WERI-Rb-1 (cell line): ENCODE measurements around the gene ADORA2B.

Experiments
- DNase-seq: peaks from one replicate; pipeline ENCODE4 v3.0.0-alpha.2; 2020
- H3K27ac ChIP-seq: fragments of 250-450 bp; sonication (Bioruptor Pico); 2 replicates; pipeline ENCODE4 v1.5.1; 2020; ENCODE audit warnings: mild to moderate bottlenecking, moderate library complexity
- H3K27me3 ChIP-seq: fragments of 250-450 bp; sonication (Bioruptor Pico); 2 replicates; pipeline ENCODE4 v1.5.1; 2021; ENCODE audit warnings: mild to moderate bottlenecking, low read depth, moderate library complexity; ENCODE audit not compliant: insufficient read depth, severe bottlenecking
- H3K36me3 ChIP-seq: fragments of 250-450 bp; sonication (Bioruptor Pico); 2 replicates; pipeline ENCODE4 v1.5.1; 2020; ENCODE audit warnings: mild to moderate bottlenecking, moderate library complexity
- H3K4me3 ChIP-seq: 2 replicates; pipeline ENCODE4 v1.5.1; 2011; ENCODE audit warnings: low read depth, mild to moderate bottlenecking, control low read depth, low read length
- H3K9me3 ChIP-seq: fragments of 250-450 bp; sonication (Bioruptor Pico); 2 replicates; pipeline ENCODE4 v1.5.1; 2021; ENCODE audit warnings: mild to moderate bottlenecking, moderate library complexity; ENCODE audit not compliant: severe bottlenecking
- TF ChIP-seq, protein P1 (sequence below): IDR thresholded peaks from 2 replicates; pipeline ENCODE4 v1.5.1; 2011; ENCODE audit warnings: low read depth, mild to moderate bottlenecking, control low read depth, inconsistent platforms, low read length

The ADORA2B gene

DNA sequence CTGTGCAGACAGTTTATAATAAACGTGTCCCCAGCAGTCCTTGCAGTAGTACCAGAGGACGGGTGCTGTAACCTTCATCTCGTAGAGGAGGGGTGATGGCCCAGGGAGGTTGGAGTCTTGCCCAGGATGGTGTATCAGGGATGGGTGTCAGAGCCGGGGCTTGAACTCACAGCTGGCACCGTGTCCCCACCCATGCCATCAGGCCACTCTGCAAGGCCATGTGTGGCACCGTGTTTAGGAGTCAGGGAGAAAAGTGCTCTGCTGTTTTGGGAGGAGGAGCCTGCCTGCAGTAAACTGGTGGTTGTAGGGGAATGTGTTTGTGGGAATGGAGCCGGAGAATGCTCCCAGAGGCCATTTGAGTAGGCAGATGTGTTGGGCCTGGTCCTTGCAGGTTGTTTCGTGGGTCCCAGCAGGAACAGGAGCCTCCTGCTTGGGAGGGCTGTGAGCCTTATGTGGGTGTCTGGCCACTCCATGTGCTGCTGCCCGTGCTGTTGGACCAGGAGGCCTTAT, 1.7 kb downstream of the ADORA2B start:
- Histone ChIP-seq H3K4me3 (peak overlapping the region; percentile 72), H3K27me3 (no peaks in the 10 kb centered on the region), H3K27ac (no peak overlapping the region), H3K9me3 (no peaks in the 10 kb centered on the region), H3K36me3 (no peaks in the 10 kb centered on the region)
- TF ChIP-seq, protein P1, sequence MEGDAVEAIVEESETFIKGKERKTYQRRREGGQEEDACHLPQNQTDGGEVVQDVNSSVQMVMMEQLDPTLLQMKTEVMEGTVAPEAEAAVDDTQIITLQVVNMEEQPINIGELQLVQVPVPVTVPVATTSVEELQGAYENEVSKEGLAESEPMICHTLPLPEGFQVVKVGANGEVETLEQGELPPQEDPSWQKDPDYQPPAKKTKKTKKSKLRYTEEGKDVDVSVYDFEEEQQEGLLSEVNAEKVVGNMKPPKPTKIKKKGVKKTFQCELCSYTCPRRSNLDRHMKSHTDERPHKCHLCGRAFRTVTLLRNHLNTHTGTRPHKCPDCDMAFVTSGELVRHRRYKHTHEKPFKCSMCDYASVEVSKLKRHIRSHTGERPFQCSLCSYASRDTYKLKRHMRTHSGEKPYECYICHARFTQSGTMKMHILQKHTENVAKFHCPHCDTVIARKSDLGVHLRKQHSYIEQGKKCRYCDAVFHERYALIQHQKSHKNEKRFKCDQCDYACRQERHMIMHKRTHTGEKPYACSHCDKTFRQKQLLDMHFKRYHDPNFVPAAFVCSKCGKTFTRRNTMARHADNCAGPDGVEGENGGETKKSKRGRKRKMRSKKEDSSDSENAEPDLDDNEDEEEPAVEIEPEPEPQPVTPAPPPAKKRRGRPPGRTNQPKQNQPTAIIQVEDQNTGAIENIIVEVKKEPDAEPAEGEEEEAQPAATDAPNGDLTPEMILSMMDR, result no peak
- no peak for DNase-seq

DNA sequence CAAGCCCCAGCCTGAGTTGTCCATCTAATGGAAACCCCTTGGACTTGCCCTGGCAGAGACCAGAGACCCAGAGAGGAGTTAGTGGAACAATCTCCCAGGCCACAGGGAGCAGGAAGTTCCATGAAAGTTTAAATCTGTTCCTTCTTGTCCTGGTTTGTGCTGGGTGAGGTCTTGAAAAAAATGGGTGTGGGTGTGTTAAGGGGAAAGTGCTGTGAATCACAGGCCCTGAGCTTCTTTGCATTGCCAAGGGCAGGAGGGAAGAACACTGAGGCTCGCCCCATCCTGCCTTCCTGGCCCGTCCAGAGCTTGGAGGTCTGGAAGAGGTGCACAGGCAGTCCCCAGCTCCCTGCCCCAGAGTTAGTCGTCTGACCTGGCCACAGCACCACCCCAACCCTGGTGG, 2.3 kb downstream of the ADORA2B start:
- no peaks in the 10 kb centered on the region for H3K9me3 ChIP-seq
- DNase-seq, result no peak
- H3K27ac ChIP-seq, result no peak overlapping the region
- no peak overlapping the region for H3K4me3 ChIP-seq
- TF ChIP-seq, protein P1, result no peak
- no peaks in the 10 kb centered on the region for H3K27me3 ChIP-seq
- H3K36me3 ChIP-seq, result no peaks in the 10 kb centered on the region

DNA sequence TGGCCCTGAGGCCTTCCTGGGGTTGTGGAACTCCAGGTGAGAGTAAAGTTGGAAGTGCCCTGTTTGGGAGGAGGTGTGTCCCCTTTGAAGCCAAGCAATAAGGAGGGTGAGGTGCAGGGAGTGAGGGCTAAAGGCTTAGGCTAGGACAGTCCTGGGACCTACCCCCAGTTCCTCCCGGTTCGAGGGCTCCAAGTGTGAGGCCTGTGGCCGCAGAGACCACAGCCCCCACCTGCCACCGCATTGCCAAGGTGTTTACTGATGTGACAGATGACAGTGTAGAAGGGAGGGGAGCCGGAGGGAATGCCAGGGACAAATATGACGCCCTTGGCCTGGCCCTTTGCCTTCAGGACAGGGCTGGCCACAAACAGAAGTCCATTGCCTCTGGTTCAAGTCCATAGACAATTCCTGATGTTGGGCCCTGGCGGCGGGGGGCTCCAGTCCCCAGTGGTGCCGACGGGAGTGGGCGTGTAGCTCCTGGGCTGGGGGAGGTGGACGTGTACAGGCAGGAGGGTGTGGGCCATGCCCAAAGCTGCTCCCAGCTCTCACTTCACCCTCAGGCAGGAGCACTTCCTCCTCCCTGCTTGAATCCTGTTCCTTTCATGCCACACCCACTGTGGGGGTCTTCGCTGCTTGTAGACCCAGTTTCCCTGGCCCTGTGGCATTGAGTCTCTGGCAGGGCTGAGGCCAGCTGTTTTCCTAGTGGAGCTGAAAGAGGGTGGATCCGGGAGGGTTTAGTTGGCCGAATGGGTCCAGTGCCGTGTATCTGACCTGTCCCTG, 3.2 kb downstream of the ADORA2B start:
- no peak for DNase-seq
- no peaks in the 10 kb centered on the region for H3K9me3 ChIP-seq
- TF ChIP-seq, protein P1, result no peak
- H3K27ac ChIP-seq, result no peak overlapping the region
- no peaks in the 10 kb centered on the region for H3K27me3 ChIP-seq
- H3K36me3 ChIP-seq, result no peaks in the 10 kb centered on the region
- no peak overlapping the region for H3K4me3 ChIP-seq

DNA sequence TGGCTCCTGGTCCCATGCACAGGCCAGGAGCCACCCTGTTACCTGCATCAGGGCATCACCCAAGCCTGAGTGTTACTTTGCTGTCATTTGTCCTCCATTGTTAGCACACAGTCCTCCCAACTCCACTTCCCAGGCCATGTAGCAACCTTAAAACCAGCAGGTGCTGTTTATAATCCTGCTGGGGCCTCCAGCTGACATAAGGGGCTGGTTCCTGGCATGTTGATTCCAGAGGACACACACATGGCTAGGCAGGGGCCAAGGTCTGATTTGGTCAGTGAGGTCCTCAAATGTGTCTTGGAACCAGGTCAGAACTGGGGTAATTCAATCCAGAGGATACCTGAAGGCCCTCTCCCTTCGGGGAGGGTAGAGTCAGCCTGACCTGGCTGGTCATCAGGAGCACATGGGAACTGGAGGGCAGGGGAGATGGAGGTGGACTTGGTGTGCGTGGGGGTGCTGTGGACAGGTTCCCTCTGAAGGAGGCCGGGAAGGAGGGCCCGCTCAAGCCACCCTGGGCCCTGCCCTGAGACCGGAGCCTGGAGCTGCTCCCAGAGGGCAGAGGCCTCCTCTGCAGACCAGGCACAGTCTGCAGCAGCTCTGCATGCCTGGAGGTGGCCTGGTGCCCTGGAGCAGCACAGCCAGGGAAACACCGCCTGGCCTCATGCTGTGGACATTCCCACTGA, 6.6 kb downstream of the ADORA2B start:
- TF ChIP-seq, protein P1, result no peak
- Histone ChIP-seq H3K9me3 (peaks cover 5% of the 10 kb centered on the region), H3K36me3 (no peaks in the 10 kb centered on the region), H3K4me3 (no peak overlapping the region), H3K27me3 (no peaks in the 10 kb centered on the region), H3K27ac (peak overlapping the region; percentile 77)
- DNase-seq, result peak; percentile 40

DNA sequence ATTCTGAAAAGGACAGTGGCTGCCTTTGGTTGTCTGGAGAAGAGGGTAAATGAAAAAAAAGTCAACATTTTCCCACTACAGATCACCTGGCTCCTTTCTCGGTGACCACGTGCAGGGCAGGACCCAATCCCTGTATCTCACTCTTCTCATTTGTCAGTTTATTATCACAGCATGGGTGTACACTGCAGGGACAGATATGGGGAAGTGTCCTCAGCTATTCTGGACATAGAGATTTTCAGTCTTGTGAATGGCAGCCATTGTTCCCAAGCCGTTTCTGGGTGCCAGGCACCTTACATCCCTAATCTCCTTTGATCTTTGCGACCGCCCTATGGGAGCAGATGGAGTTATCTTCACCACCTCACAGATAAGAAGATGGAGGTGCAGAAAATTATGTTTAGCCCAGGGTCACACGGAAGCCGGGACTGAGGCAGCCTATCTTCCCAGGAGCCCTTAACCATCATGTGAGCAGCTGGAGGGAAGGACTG, 7.2 kb downstream of the ADORA2B start:
- H3K27ac ChIP-seq, result peak overlapping the region; percentile 77
- no peaks in the 10 kb centered on the region for H3K27me3 ChIP-seq
- no peak overlapping the region for H3K4me3 ChIP-seq
- TF ChIP-seq, protein P1, result no peak
- H3K36me3 ChIP-seq, result no peaks in the 10 kb centered on the region
- H3K9me3 ChIP-seq, result peaks cover 5% of the 10 kb centered on the region
- peak; percentile 23 for DNase-seq
